HG03457 (cell line): ENCODE results near the gene PAK3.

Experiments used
- ATAC-seq: cut with Tn5 transposase; IDR thresholded peaks from one replicate; pipeline ENCODE4 v1.9.1; 2021; ENCODE audit warnings: moderate number of reproducible peaks; ENCODE audit not compliant: unreplicated experiment

PAK3 gene

GRCh38 chrX:111095974-111096895 is at the start of gene PAK3:
Gene PAK3, plus strand, starts transcription at chrX:111096191. Its CDS starts 26,913 bp downstream, at chrX:111123104.
- ATAC-seq = no peak

GRCh38 chrX:111047575-111047974 is 48.4 kb upstream of the PAK3 start:
- ATAC-seq = no peak

DNA sequence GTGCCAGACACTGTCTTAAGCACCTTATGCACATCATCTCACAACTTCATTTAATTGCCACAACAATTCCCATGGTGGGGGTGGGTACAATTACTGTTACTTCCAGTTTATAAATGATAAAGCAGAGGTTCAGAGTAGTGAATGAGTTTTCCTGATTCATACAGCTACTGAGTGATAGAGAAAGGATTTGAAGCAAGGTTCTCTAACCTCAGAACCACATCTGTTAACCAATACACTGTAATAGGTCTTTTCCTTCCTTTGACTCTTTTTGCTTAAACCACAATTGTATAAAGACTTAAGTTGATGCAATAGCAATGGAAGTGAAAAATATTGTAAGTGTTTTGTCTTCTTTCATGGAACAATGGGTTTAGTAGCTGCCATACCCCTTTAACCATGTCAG is 43.5 kb upstream of the PAK3 start:
- no peak for ATAC-seq

- no peak for ATAC-seq
Observed at GRCh38 chrX:111071542-111072277, 24.3 kb upstream of the PAK3 start.

- no peak for ATAC-seq
Observed at GRCh38 chrX:111083081-111083480, 12.9 kb upstream of the PAK3 start.

DNA sequence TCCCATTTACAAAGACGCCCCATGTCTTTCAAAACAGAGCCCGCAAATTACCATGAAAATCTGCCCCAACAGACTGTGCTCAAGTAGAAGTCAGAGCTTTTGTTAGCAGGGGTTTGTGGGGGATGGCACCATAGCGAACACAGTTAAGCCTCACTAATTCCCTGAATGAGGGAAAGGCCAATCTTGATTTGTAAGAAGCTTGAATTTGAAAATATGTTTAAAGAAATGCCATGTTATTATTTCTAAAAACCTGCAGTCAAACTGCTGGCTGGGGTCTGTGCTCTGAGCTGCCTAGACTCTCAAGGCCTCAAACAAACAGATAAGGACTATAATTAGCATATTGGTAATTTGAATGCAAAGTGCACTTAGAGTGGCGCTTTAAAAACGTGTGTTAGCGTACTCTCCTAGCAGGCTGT is 9.4 kb upstream of the PAK3 start:
- ATAC-seq = no peak

GRCh38 chrX:111088628-111089027 is 7.4 kb upstream of the PAK3 start:
- no peak for ATAC-seq

- ATAC-seq = no peak
Observed at GRCh38 chrX:111090458-111090857, 5.5 kb upstream of the PAK3 start.

DNA sequence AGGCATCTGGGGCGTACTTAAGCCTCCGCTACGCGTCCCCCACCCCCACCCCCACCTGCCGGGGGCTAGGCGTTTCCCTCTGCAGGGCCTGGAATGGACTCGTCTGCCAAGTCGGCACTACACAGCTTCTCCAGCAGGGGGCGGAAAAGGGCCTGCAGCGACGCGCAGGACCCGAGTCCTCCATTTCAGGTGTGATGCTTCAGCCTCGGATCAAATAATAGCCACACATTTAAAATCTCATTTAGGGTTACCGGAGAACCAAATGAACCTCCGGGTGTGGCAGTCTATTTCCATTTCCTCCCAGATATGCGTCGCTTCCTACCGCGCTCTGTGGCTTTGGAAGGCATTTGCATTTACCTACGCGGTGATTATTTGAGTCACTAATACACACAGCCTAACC is 2.9 kb downstream of the PAK3 start:
- ATAC-seq = no peak

DNA sequence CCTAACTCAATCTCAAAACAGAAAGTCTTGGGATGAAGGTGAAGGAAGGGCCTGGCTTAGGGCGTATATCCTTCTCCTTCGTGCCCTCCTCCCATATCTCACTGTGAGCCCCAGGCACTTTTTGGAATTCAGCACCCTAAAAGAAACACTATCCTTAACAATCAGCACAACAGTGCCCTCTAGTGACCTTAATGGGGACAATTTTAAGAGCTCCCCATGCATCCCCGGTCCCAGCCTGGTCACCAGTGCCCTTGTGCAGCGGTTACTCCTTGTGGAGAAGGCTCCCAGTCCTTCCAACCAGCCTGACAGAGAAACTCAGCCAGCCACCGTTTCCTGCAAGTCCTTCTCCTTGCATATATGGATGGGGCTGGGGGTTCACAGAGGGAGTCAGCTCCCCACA is 4.2 kb downstream of the PAK3 start:
- ATAC-seq = no peak

DNA sequence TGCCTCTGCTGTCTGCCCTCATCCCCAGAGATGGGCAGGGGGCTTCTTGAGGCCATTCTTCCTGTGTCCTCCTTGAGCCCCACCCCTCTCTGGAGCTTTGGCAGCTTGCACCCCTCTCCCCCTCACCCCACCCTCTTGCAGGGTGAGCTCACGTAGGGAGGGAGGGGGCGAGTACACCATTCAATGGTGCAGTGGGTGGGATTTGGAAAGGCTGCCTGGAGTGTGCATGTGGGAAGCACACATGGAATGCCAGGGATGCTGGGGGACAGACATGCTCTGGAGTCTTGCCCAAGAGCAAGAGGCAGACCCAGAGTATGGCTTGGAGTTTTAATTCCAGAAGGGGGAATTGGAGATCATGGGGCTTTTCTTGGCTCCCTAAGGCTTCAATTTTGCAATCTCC is 5.6 kb downstream of the PAK3 start:
- ATAC-seq = no peak

DNA sequence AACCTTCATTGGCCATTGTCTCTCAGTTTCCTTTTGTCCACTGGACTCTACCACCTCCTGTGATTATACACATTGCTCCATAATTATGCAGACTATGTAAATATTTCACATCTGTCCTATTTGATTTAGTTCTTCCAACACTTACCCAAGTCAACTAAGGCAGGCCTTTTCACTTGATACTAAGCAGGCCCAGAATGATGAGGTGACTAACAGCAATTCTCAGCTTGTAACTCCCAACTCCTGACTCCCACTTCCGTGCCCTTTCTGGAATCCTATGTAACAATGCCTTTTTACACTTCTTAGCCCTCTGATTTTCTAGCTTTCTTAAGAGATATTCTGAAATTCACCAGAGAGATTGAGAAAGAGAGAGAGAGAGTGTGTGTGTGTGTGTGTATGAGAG is 6.6 kb downstream of the PAK3 start:
- ATAC-seq = no peak

GRCh38 chrX:111103246-111103645 is 7.3 kb downstream of the PAK3 start:
- ATAC-seq = no peak

DNA sequence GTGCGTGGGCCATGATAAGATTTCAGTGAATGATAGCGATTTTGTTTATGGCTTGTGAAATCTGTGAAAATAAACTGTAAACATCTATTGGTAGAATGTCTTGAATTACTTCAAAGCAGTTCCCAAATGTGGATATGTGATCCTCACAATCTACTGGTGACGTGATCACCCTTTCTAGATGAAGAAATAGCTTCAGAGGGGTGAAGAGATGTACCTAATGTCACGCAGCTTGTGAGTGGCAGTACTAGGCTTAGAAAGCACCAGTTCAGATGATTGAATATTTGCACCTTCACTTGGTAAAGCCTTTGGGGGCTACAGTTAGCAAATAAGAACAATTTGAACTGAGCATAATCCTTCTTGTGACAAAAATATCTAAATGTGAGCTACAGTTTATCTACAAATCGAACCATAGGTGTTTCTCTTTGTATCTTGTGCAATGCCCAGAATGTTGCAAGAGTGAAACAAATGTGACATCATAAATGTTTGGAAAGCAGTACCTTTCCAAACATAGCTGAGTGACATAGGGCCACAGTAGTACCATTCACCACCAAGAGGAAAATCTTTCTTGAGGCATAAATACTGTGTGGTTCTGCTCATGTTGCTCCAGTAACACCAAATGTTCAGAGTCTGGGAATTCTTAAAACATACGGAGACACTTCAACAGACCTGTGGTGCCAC is 14.2 kb downstream of the PAK3 start:
- ATAC-seq = no peak

- ATAC-seq = no peak
Observed at GRCh38 chrX:111114806-111115205, 18.8 kb downstream of the PAK3 start.

- no peak for ATAC-seq
Observed at GRCh38 chrX:111116666-111117065, 20.7 kb downstream of the PAK3 start.

DNA sequence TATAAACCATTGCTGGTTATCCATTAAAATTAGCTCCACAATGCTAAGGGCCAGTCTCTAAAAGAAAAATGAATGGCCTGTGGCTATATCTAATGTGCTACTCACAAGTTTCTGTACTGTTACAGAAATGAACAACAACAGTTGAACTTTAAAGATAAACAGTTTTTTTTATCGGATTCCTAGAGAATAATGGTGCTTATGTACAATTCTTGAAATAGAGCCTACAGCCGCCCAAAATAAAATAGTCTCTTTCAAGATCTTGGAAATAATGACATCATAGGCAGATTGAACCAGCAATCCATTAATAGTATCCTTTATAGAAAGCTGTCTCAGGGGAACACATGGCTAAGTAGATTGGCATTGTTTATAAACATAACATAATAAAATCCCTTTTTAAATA is 23.4 kb downstream of the PAK3 start:
- ATAC-seq = no peak

- peak; percentile 67 for ATAC-seq
Observed at GRCh38 chrX:111123125-111123524, 27.1 kb downstream of the PAK3 start.

GRCh38 chrX:111123606-111124179 is 27.7 kb downstream of the PAK3 start:
- peak; percentile 31 for ATAC-seq

GRCh38 chrX:111124418-111124817 is 28.4 kb downstream of the PAK3 start:
- ATAC-seq = no peak

DNA sequence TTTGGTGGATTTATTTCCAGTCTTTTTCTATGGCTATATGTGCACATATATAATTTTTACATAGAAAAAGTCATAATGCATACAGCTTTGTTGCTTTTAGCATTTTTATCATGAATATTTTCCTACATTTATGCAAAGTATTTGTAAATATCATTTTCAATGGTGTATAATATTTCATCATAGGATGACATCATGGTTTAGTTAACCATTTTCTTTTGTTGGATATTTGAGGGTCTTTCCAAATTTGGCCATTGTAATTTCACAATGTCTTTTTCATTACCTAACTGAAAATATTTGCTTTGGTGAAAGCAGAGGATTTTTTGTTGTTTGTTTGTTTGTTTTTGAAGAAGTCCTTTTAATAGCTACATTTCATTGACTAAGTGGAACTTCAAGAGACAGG is 31.0 kb downstream of the PAK3 start:
- no peak for ATAC-seq
